Thymus (tissue), 11 donors: Measurements from ENCODE around the gene NRG4. TPM values are rescaled to one million over a fixed set of nuclear protein-coding genes. Genes with fewer than 3 reads are reported as not detected.
"Not testable (repeated sequence)": the region's sequence is repeated elsewhere in the genome, so short reads cannot be mapped to it uniquely, and the experiment has no call there.

Source experiments
- DNase-seq, 9 donors: peaks; one replicate each; pipeline ENCODE4 v3.0.0-alpha.2; 2013; ENCODE audit warnings: low spot score in 9 of 9, low read depth in 6 of 9, missing footprints in 1 of 9
- H3K27ac ChIP-seq, 2 donors: one replicate each; pipeline ENCODE4 v1.5.1; 2013; ENCODE audit warnings: control low read depth in 1 of 2, low read depth in 1 of 2, low read length in 1 of 2, mild to moderate bottlenecking in 1 of 2, moderate library complexity in 1 of 2
- H3K27me3 ChIP-seq, 2 donors: one replicate each; pipeline ENCODE4 v1.5.1; 2013; ENCODE audit warnings: low read length in 1 of 2; ENCODE audit not compliant: control insufficient read depth in 2 of 2, insufficient read depth in 1 of 2
- H3K36me3 ChIP-seq, 2 donors: one replicate each; pipeline ENCODE4 v1.5.1; 2013; ENCODE audit warnings: low read length in 1 of 2, mild to moderate bottlenecking in 1 of 2, moderate library complexity in 1 of 2; ENCODE audit not compliant: control insufficient read depth in 2 of 2, insufficient read depth in 2 of 2
- H3K4me1 ChIP-seq, 2 donors: one replicate each; pipeline ENCODE4 v1.5.1; 2013; ENCODE audit warnings: low read length in 2 of 2; ENCODE audit not compliant: control insufficient read depth in 2 of 2, insufficient read depth in 2 of 2
- H3K4me3 ChIP-seq, 2 donors: one replicate each; pipeline ENCODE4 v1.5.1; 2013; ENCODE audit warnings: low read length in 2 of 2, control low read depth in 1 of 2, mild to moderate bottlenecking in 1 of 2
- H3K9me3 ChIP-seq, 2 donors: one replicate each; pipeline ENCODE4 v1.5.1; 2013; ENCODE audit warnings: low read length in 1 of 2, mild to moderate bottlenecking in 1 of 2; ENCODE audit not compliant: control insufficient read depth in 2 of 2, insufficient read depth in 1 of 2
- WGBS: extraction: QIAGEN DNeasy Blood & Tissue Kit; methylation state at CpG from one replicate; pipeline ENCODE4 v1.1.7; 2013; 5-methylcytosine and 5-hydroxymethylcytosine counted together
- polyA plus RNA-seq: library from polyadenylated mRNA; stranded (reverse); fragments of 200-250 nt; gene quantifications from one replicate; pipeline ENCODE4 v1.2.3, GENCODE V29; 2013
- total RNA-seq: library from RNA; stranded (reverse); fragments of 120-200 nt; gene quantifications from one replicate; pipeline ENCODE4 v1.2.4, GENCODE V29; 2013
- donor health status: healthy.

The NRG4 gene
- total and polyA plus RNA-seq, 2 donors = 0.09 to 0.41 TPM

GRCh38 chr15:75981149-75981815 is 30.9 kb downstream of the NRG4 start:
- Histone ChIP-seq H3K4me1 (no peaks in the 10 kb centered on the region), H3K4me3 (no peak overlapping the region)
- whole genome bisulfite sequencing = 85% methylated on average over 2 of the region's 2 CpGs

GRCh38 chr15:75976766-75977165 is 35.5 kb downstream of the NRG4 start:
- 90% methylated on average over 3 of the region's 3 CpGs for WGBS
- H3K27ac ChIP-seq, H3K4me3 ChIP-seq, H3K27me3 ChIP-seq, H3K4me1 ChIP-seq, H3K36me3 ChIP-seq, H3K9me3 ChIP-seq, DNase-seq: not testable (repeated sequence)

More at GRCh38 chr15:75981149-75981815, 30.9 kb downstream of the NRG4 start:
- Histone ChIP-seq H3K36me3 (no peaks in the 10 kb centered on the region), H3K9me3 (no peaks in the 10 kb centered on the region), H3K27me3 (no peaks in the 10 kb centered on the region), H3K27ac (no peak overlapping the region)
- no peak for DNase-seq

- no peak overlapping the region for H3K27ac ChIP-seq
These were observed 46.2 kb downstream of the NRG4 start for GRCh38 chr15:75966073-75966472.

GRCh38 chr15:75961331-75961730 is 50.9 kb downstream of the NRG4 start:
- no peak overlapping the region for H3K27ac ChIP-seq
- 99% methylated on average over 1 of the region's 1 CpG for WGBS
- no peak for DNase-seq
- H3K9me3 ChIP-seq = no peaks in the 10 kb centered on the region
- H3K4me3 ChIP-seq = no peak overlapping the region
- H3K27me3 ChIP-seq = no peaks in the 10 kb centered on the region
- no peaks in the 10 kb centered on the region for H3K36me3 ChIP-seq
- no peaks in the 10 kb centered on the region for H3K4me1 ChIP-seq

More at GRCh38 chr15:75966073-75966472, 46.2 kb downstream of the NRG4 start:
- no peak overlapping the region for H3K4me3 ChIP-seq
- no peaks in the 10 kb centered on the region for H3K4me1 ChIP-seq
- 93% methylated on average over 2 of the region's 2 CpGs for WGBS
- no peak for DNase-seq
- no peaks in the 10 kb centered on the region for H3K27me3 ChIP-seq
- H3K36me3 ChIP-seq = no peaks in the 10 kb centered on the region
- no peaks in the 10 kb centered on the region for H3K9me3 ChIP-seq

- Histone ChIP-seq H3K36me3 (no peaks in the 10 kb centered on the region), H3K4me1 (no peaks in the 10 kb centered on the region), H3K27me3 (no peaks in the 10 kb centered on the region), H3K27ac (no peak overlapping the region), H3K9me3 (no peaks in the 10 kb centered on the region), H3K4me3 (no peak overlapping the region)
- no peak for DNase-seq
- 97% methylated on average over 1 of the region's 1 CpG for WGBS
These were observed 56.5 kb downstream of the NRG4 start for GRCh38 chr15:75955720-75956119.

- 93% methylated on average over 4 of the region's 4 CpGs for WGBS
- Histone ChIP-seq H3K27ac (no peak overlapping the region), H3K27me3 (no peaks in the 10 kb centered on the region), H3K4me1 (no peaks in the 10 kb centered on the region), H3K4me3 (no peak overlapping the region), H3K36me3 (no peaks in the 10 kb centered on the region), H3K9me3 (no peaks in the 10 kb centered on the region)
- no peak for DNase-seq
These were observed 59.7 kb downstream of the NRG4 start for GRCh38 chr15:75952525-75952924.

- Histone ChIP-seq H3K27me3 (no peaks in the 10 kb centered on the region), H3K4me3 (no peak overlapping the region), H3K9me3 (no peaks in the 10 kb centered on the region), H3K36me3 (no peaks in the 10 kb centered on the region), H3K27ac (no peak overlapping the region), H3K4me1 (no peaks in the 10 kb centered on the region)
- no peak for DNase-seq
- WGBS = 86% methylated on average over 8 of the region's 8 CpGs
These were observed 63.4 kb downstream of the NRG4 start for GRCh38 chr15:75948761-75949296.

GRCh38 chr15:75947092-75947491 is 65.1 kb downstream of the NRG4 start:
- Histone ChIP-seq H3K9me3 (no peaks in the 10 kb centered on the region), H3K36me3 (no peaks in the 10 kb centered on the region), H3K4me1 (no peaks in the 10 kb centered on the region), H3K4me3 (no peak overlapping the region), H3K27ac (no peak overlapping the region), H3K27me3 (no peaks in the 10 kb centered on the region)
- 91% methylated on average over 1 of the region's 1 CpG for WGBS
- DNase-seq = no peak

- H3K36me3 ChIP-seq = no peaks in the 10 kb centered on the region
- H3K4me1 ChIP-seq = no peaks in the 10 kb centered on the region
- no peaks in the 10 kb centered on the region for H3K9me3 ChIP-seq
- H3K4me3 ChIP-seq = no peak overlapping the region
- no peak overlapping the region for H3K27ac ChIP-seq
- no peaks in the 10 kb centered on the region for H3K27me3 ChIP-seq
- no peak for DNase-seq
- WGBS = 87% methylated on average over 4 of the region's 4 CpGs
These were observed 66.3 kb downstream of the NRG4 start for GRCh38 chr15:75945953-75946352.
